ENCODE results near the gene HPS4.

- TF ChIP-seq EZH2 (IDR thresholded peaks at IDR 0.05; ENCODE audit: insufficient read depth, poor library complexity, severe bottlenecking) (no peak), EZH2phosphoT487 (IDR thresholded peaks at IDR 0.05; ENCODE audit: insufficient read depth, low read depth) (no peak)
Measured at GRCh38 chr22:26508148-26508547, 24.6 kb upstream of the HPS4 start.
